GM18867 (cell line): ENCODE measurements around the gene AADACL4.

Experiments
- ATAC-seq: cut with Tn5 transposase; IDR thresholded peaks from one replicate; pipeline ENCODE4 v1.9.1; 2021; ENCODE audit warnings: mild to moderate bottlenecking, moderate library complexity; ENCODE audit not compliant: unreplicated experiment

Gene AADACL4

GRCh38 chr1:12610941-12611340 is 32.9 kb upstream of the AADACL4 start:
- ATAC-seq: no peak

GRCh38 chr1:12613180-12613579 is 30.7 kb upstream of the AADACL4 start:
- no peak for ATAC-seq

GRCh38 chr1:12614402-12615158 is 29.3 kb upstream of the AADACL4 start:
- ATAC-seq: no peak

- no peak for ATAC-seq
Observed at GRCh38 chr1:12615159-12615864, 28.6 kb upstream of the AADACL4 start.

GRCh38 chr1:12615865-12616708 is 27.8 kb upstream of the AADACL4 start:
- no peak for ATAC-seq

- no peak for ATAC-seq
Observed at GRCh38 chr1:12616709-12617373, 27.0 kb upstream of the AADACL4 start.

- ATAC-seq: no peak
Observed at GRCh38 chr1:12617511-12617900, 26.4 kb upstream of the AADACL4 start.

- ATAC-seq: peak; percentile 49
Observed at GRCh38 chr1:12617901-12618660, 25.8 kb upstream of the AADACL4 start, which contains the start of gene DHRS3. TSS of gene DHRS3 (minus strand) at chr1:12618210. CDS start at chr1:12617348, 862 bp downstream.

- no peak for ATAC-seq
Observed at GRCh38 chr1:12618661-12618964, 25.3 kb upstream of the AADACL4 start.

- no peak for ATAC-seq
Observed at GRCh38 chr1:12618965-12619791, 24.7 kb upstream of the AADACL4 start.

- ATAC-seq: peak; percentile 50
Observed at GRCh38 chr1:12619792-12620487, 23.9 kb upstream of the AADACL4 start.

- ATAC-seq: no peak
Observed at GRCh38 chr1:12620488-12620865, 23.4 kb upstream of the AADACL4 start.

- ATAC-seq: no peak
Observed at GRCh38 chr1:12620931-12621330, 23.0 kb upstream of the AADACL4 start.

GRCh38 chr1:12621346-12622335 is 22.2 kb upstream of the AADACL4 start:
- no peak for ATAC-seq

GRCh38 chr1:12622506-12622905 is 21.4 kb upstream of the AADACL4 start:
- no peak for ATAC-seq

GRCh38 chr1:12625276-12625675 is 18.6 kb upstream of the AADACL4 start:
- no peak for ATAC-seq

- ATAC-seq: no peak
Observed at GRCh38 chr1:12626888-12627287, 17.0 kb upstream of the AADACL4 start.

GRCh38 chr1:12627296-12627695 is 16.6 kb upstream of the AADACL4 start:
- ATAC-seq: no peak
